ENCODE data around the gene TUBD1.
"Not testable (repeated sequence)": the region's sequence is repeated elsewhere in the genome, so short reads cannot be mapped to it uniquely, and the experiment has no call there.

The TUBD1 gene

GRCh38 chr17:59893676-59894100 is 945 bp upstream of the TUBD1 start:
- Histone ChIP-seq H3K36me3 (ENCODE audit: insufficient read depth, low read length) (peaks cover 6% of the 10 kb centered on the region), H3K4me3 (ENCODE audit: low read length) (peak overlapping the region; percentile 80), H2AFZ (ENCODE audit: low read depth, low read length) (peak overlapping the region; percentile 43), H3K27me3 (ENCODE audit: insufficient read depth, low read length) (no peaks in the 10 kb centered on the region), H3K4me1 (ENCODE audit: insufficient read depth, low read length) (peaks cover 18% of the 10 kb centered on the region), H3K9me3 (ENCODE audit: low read length) (no peaks in the 10 kb centered on the region)

- Histone ChIP-seq H3K27me3 (ENCODE audit: insufficient read depth, low read length) (no peaks in the 10 kb centered on the region), H3K4me3 (ENCODE audit: low read length) (peak overlapping the region; percentile 80), H2AFZ (ENCODE audit: low read depth, low read length) (peak overlapping the region; percentile 71), H3K36me3 (ENCODE audit: insufficient read depth, low read length) (peaks cover 11% of the 10 kb centered on the region), H3K9me3 (ENCODE audit: low read length) (no peaks in the 10 kb centered on the region), H3K4me1 (ENCODE audit: insufficient read depth, low read length) (peaks cover 18% of the 10 kb centered on the region)
Observed at GRCh38 chr17:59892251-59892923, 356 bp downstream of the TUBD1 start.

GRCh38 chr17:59890720-59891119 is 2.0 kb downstream of the TUBD1 start:
- no peaks in the 10 kb centered on the region for H3K9me3 ChIP-seq (ENCODE audit: low read length)
- peaks cover 19% of the 10 kb centered on the region for H3K36me3 ChIP-seq (ENCODE audit: insufficient read depth, low read length)
- H3K27me3 ChIP-seq (ENCODE audit: insufficient read depth, low read length), result no peaks in the 10 kb centered on the region
- H2AFZ ChIP-seq (ENCODE audit: low read depth, low read length), result no peak overlapping the region
- H3K4me3 ChIP-seq (ENCODE audit: low read length), result no peak overlapping the region
- peaks cover 18% of the 10 kb centered on the region for H3K4me1 ChIP-seq (ENCODE audit: insufficient read depth, low read length)

- no peak overlapping the region for H2AFZ ChIP-seq (ENCODE audit: low read depth, low read length)
- no peaks in the 10 kb centered on the region for H3K27me3 ChIP-seq (ENCODE audit: insufficient read depth, low read length)
- H3K4me1 ChIP-seq (ENCODE audit: insufficient read depth, low read length), result peaks cover 8% of the 10 kb centered on the region
- no peak overlapping the region for H3K4me3 ChIP-seq (ENCODE audit: low read length)
- H3K36me3 ChIP-seq (ENCODE audit: insufficient read depth, low read length), result peaks cover 35% of the 10 kb centered on the region
- H3K9me3 ChIP-seq (ENCODE audit: low read length), result no peaks in the 10 kb centered on the region
Observed at GRCh38 chr17:59888145-59888750, 4.5 kb downstream of the TUBD1 start.

- no peaks in the 10 kb centered on the region for H3K4me1 ChIP-seq (ENCODE audit: insufficient read depth, low read length)
- no peak overlapping the region for H2AFZ ChIP-seq (ENCODE audit: low read depth, low read length)
- H3K4me3 ChIP-seq (ENCODE audit: low read length), result no peak overlapping the region
- H3K36me3 ChIP-seq (ENCODE audit: insufficient read depth, low read length), result peaks cover 42% of the 10 kb centered on the region
- H3K27me3 ChIP-seq (ENCODE audit: insufficient read depth, low read length), result no peaks in the 10 kb centered on the region
- no peaks in the 10 kb centered on the region for H3K9me3 ChIP-seq (ENCODE audit: low read length)
Observed at GRCh38 chr17:59884861-59885260, 7.9 kb downstream of the TUBD1 start.

GRCh38 chr17:59878624-59879023 is 14.1 kb downstream of the TUBD1 start:
- no peak overlapping the region for H2AFZ ChIP-seq (ENCODE audit: low read depth, low read length)
- peaks cover 12% of the 10 kb centered on the region for H3K4me1 ChIP-seq (ENCODE audit: insufficient read depth, low read length)
- H3K4me3 ChIP-seq (ENCODE audit: low read length), result no peak overlapping the region
- H3K9me3 ChIP-seq (ENCODE audit: low read length), result no peaks in the 10 kb centered on the region
- peaks cover 32% of the 10 kb centered on the region for H3K36me3 ChIP-seq (ENCODE audit: insufficient read depth, low read length)
- no peaks in the 10 kb centered on the region for H3K27me3 ChIP-seq (ENCODE audit: insufficient read depth, low read length)

GRCh38 chr17:59877965-59878364 is 14.8 kb downstream of the TUBD1 start:
- H3K36me3 ChIP-seq (ENCODE audit: insufficient read depth, low read length), result peaks cover 28% of the 10 kb centered on the region
- H3K9me3 ChIP-seq (ENCODE audit: low read length), result no peaks in the 10 kb centered on the region
- H3K4me1 ChIP-seq (ENCODE audit: insufficient read depth, low read length), result peaks cover 12% of the 10 kb centered on the region
- no peaks in the 10 kb centered on the region for H3K27me3 ChIP-seq (ENCODE audit: insufficient read depth, low read length)
- no peak overlapping the region for H2AFZ ChIP-seq (ENCODE audit: low read depth, low read length)
- H3K4me3 ChIP-seq (ENCODE audit: low read length), result no peak overlapping the region

DNA sequence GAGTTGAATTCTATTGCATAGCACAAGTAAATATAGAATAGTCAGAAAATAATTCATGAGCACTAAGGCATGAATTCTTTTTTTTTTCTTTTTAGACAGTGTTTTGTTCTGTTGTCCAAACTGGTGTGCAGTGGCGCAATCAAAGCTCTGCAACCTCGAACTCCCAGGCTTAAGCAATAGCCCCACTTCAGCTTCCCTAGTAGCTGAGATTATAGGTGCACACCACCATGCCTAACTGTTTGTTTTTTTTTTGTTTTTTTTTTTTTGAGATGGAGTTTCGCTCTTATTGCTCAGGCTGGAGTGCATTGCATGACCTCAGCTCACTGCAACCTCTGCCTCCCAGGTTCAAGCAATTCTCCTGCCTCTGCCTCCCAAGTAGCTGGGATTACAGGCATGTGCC is 16.6 kb downstream of the TUBD1 start:
- Histone ChIP-seq H3K27me3 (ENCODE audit: insufficient read depth, low read length) (no peaks in the 10 kb centered on the region), H3K9me3 (ENCODE audit: low read length) (no peaks in the 10 kb centered on the region), H3K36me3 (ENCODE audit: insufficient read depth, low read length) (peaks cover 24% of the 10 kb centered on the region), H3K4me3 (ENCODE audit: low read length) (no peak overlapping the region), H2AFZ (ENCODE audit: low read depth, low read length) (no peak overlapping the region), H3K4me1 (ENCODE audit: insufficient read depth, low read length) (peaks cover 12% of the 10 kb centered on the region)

GRCh38 chr17:59874376-59874775 is 18.4 kb downstream of the TUBD1 start:
- Histone ChIP-seq H3K4me3 (ENCODE audit: low read length) (no peak overlapping the region), H3K27me3 (ENCODE audit: insufficient read depth, low read length) (no peaks in the 10 kb centered on the region), H3K9me3 (ENCODE audit: low read length) (no peaks in the 10 kb centered on the region), H3K36me3 (ENCODE audit: insufficient read depth, low read length) (peaks cover 20% of the 10 kb centered on the region), H2AFZ (ENCODE audit: low read depth, low read length) (no peak overlapping the region), H3K4me1 (ENCODE audit: insufficient read depth, low read length) (peaks cover 12% of the 10 kb centered on the region)

DNA sequence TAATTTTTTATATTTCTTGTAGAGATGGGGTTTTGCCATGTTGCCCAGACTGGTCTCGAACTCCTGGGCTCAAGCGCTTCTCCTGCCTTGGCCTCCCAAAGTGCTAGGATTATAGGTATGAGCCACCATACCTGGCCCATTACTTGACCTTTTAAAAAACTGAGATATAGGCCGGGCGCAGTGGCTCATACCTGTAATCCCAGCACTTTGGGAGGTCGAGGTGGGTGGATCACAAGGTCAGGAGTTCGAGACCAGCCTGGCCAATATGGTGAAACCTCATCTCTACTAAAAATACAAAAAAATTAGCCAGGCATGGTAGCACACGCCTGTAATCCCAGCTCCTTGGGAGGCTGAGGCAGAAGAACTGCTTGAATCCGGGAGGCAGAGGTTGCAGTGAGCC is 19.3 kb downstream of the TUBD1 start:
- H2AFZ ChIP-seq (ENCODE audit: low read depth, low read length); H3K4me3 ChIP-seq (ENCODE audit: low read length); H3K9me3 ChIP-seq (ENCODE audit: low read length); H3K27me3 ChIP-seq (ENCODE audit: insufficient read depth, low read length): not testable (repeated sequence)
- Histone ChIP-seq H3K36me3 (ENCODE audit: insufficient read depth, low read length) (peaks cover 18% of the 10 kb centered on the region), H3K4me1 (ENCODE audit: insufficient read depth, low read length) (peaks cover 12% of the 10 kb centered on the region)

- Histone ChIP-seq H3K27me3 (ENCODE audit: insufficient read depth, low read length) (no peaks in the 10 kb centered on the region), H2AFZ (ENCODE audit: low read depth, low read length) (no peak overlapping the region), H3K4me3 (ENCODE audit: low read length) (no peak overlapping the region), H3K36me3 (ENCODE audit: insufficient read depth, low read length) (peaks cover 15% of the 10 kb centered on the region), H3K4me1 (ENCODE audit: insufficient read depth, low read length) (peaks cover 12% of the 10 kb centered on the region), H3K9me3 (ENCODE audit: low read length) (no peaks in the 10 kb centered on the region)
Observed at GRCh38 chr17:59872351-59872750, 20.4 kb downstream of the TUBD1 start.

DNA sequence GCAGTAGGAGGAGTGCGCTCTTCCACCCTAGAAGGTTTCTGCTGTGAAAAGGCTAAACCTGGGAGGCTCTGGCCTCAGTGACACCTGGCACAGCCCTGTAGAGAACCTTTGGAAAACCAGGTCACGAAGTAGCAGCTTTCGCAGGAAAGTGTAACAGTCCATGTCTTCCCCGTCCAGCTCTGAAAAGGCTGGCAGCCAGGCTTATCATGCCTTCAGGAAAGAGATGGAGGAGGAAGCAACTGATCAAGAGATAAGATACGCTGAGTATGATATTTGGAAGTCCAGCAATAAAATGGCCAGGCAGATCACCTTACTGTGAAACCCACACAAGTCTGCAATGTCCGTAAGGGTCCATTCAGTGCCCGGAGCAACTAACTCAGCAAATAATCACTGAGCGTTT is 22.3 kb downstream of the TUBD1 start:
- Histone ChIP-seq H3K4me3 (ENCODE audit: low read length) (no peak overlapping the region), H3K36me3 (ENCODE audit: insufficient read depth, low read length) (peaks cover 10% of the 10 kb centered on the region), H3K27me3 (ENCODE audit: insufficient read depth, low read length) (no peaks in the 10 kb centered on the region), H2AFZ (ENCODE audit: low read depth, low read length) (no peak overlapping the region), H3K4me1 (ENCODE audit: insufficient read depth, low read length) (peaks cover 12% of the 10 kb centered on the region), H3K9me3 (ENCODE audit: low read length) (no peaks in the 10 kb centered on the region)

- no peak overlapping the region for H2AFZ ChIP-seq (ENCODE audit: low read depth, low read length)
- no peak overlapping the region for H3K4me3 ChIP-seq (ENCODE audit: low read length)
- H3K4me1 ChIP-seq (ENCODE audit: insufficient read depth, low read length), result peaks cover 9% of the 10 kb centered on the region
- no peaks in the 10 kb centered on the region for H3K27me3 ChIP-seq (ENCODE audit: insufficient read depth, low read length)
- H3K36me3 ChIP-seq (ENCODE audit: insufficient read depth, low read length), result peaks cover 9% of the 10 kb centered on the region
- no peaks in the 10 kb centered on the region for H3K9me3 ChIP-seq (ENCODE audit: low read length)
Observed at GRCh38 chr17:59869941-59870218, 22.9 kb downstream of the TUBD1 start.

GRCh38 chr17:59863616-59864015 is 29.1 kb downstream of the TUBD1 start:
- H3K27me3 ChIP-seq (ENCODE audit: insufficient read depth, low read length), result no peaks in the 10 kb centered on the region
- H3K36me3 ChIP-seq (ENCODE audit: insufficient read depth, low read length), result peaks cover 23% of the 10 kb centered on the region
- no peaks in the 10 kb centered on the region for H3K4me1 ChIP-seq (ENCODE audit: insufficient read depth, low read length)
- H3K4me3 ChIP-seq (ENCODE audit: low read length), result no peak overlapping the region
- no peaks in the 10 kb centered on the region for H3K9me3 ChIP-seq (ENCODE audit: low read length)
- H2AFZ ChIP-seq (ENCODE audit: low read depth, low read length), result no peak overlapping the region
